ENCODE data around the gene ABHD17C. TPM values are rescaled to one million over a fixed set of nuclear protein-coding genes. Genes with fewer than 3 reads are reported as not detected.
A peak's percentile ranks its signal among the peaks of the same experiment; 100 is the strongest.

ABHD17C gene
- total RNA-seq, 4 donors from 2014 or later: 7.3 to 9.5 (median 8.4) TPM

DNA sequence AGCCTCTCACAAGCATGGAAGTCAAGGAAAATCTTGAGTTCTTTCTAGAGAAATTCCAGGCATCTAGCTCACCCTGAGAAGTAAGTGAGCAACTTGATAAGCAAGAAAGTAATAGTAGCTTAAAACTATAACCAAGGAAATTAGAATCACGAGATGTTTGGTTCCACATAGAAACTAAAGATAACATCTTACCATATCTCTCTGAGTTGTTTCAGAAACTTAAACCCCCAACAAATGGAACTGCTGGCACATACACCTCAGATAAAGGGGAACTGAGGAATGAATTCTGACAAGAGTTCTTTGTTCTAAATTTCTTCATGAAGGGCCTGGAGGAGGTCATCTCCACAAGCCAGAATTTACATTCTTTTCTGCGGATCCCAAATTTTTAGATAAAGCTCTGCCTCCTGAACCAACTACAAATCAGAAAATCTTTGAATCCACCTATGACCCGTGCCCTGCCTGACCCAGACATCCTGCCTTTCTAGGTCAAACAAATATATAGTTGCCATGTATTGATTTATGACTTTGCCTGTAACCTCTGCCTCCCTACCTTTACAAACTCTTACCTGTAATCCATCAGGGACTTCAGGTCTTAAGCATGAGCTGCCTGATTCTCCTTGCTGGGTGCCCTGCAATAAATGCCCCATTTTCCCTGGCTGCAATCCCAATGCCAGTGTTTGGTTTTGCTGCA, 26.4 kb upstream of the ABHD17C start:
- Histone ChIP-seq H3K4me1 (peaks cover 0 to 9% of the 10 kb centered on the region in 2 donors), H3K27ac (no peak overlapping the region), H3K9me3 (no peaks in the 10 kb centered on the region), H3K36me3 (no peaks in the 10 kb centered on the region), H3K4me3 (replicated peaks in 1 of 3) (no peak overlapping the region), H3K27me3 (no peaks in the 10 kb centered on the region)
- DNase-seq: no peak
- intact Hi-C loops (cut with DNase I): no loop called here
- 89 to 91% methylated on average over 3 of the region's 3 CpGs for WGBS, 2 donors
- TF ChIP-seq POLR2A (IDR thresholded peaks at IDR 0.05): no peak
- TF ChIP-seq, protein P1, sequence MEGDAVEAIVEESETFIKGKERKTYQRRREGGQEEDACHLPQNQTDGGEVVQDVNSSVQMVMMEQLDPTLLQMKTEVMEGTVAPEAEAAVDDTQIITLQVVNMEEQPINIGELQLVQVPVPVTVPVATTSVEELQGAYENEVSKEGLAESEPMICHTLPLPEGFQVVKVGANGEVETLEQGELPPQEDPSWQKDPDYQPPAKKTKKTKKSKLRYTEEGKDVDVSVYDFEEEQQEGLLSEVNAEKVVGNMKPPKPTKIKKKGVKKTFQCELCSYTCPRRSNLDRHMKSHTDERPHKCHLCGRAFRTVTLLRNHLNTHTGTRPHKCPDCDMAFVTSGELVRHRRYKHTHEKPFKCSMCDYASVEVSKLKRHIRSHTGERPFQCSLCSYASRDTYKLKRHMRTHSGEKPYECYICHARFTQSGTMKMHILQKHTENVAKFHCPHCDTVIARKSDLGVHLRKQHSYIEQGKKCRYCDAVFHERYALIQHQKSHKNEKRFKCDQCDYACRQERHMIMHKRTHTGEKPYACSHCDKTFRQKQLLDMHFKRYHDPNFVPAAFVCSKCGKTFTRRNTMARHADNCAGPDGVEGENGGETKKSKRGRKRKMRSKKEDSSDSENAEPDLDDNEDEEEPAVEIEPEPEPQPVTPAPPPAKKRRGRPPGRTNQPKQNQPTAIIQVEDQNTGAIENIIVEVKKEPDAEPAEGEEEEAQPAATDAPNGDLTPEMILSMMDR (IDR thresholded peaks at IDR 0.05): no peak

DNA sequence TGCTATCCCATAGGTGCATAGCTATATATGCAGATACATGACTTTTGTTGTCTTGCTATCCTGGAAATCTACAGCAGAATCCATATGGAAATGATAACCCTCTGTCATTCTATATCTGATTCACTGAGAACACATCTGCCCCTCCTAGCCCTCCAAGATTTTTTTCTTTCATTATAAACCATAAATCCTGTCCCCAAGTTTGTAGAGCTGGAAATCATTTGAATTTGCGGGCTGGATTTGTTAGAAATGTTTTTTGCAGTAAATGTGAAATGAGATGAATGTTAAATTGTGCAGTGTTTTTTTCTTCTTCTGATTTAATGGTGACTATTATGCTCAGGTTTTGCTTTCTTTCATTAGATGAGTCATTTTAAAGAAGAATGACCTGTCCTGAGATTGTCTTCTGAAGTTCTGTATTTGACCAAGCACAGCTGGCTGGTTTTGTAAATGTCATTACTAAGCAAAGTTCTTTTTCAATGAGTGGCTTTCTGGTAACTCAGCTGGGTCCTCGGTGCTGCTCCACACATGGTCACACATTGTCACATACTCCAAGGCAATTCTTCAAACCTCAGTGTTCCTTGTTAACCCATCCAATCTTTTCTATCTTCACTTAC, 25.3 kb upstream of the ABHD17C start:
- WGBS, 2 donors: 55 to 58% methylated on average over 2 of the region's 2 CpGs
- peak; percentile 16 to 38 for DNase-seq
- Histone ChIP-seq H3K9me3 (no peaks in the 10 kb centered on the region), H3K27ac (no peak overlapping the region), H3K27me3 (no peaks in the 10 kb centered on the region), H3K4me1 (peaks cover 0 to 9% of the 10 kb centered on the region in 2 donors), H3K4me3 (replicated peaks in 1 of 3) (no peak overlapping the region), H3K36me3 (no peaks in the 10 kb centered on the region)
- TF ChIP-seq, protein P1 (IDR thresholded peaks at IDR 0.05): no peak
- TF ChIP-seq POLR2A (IDR thresholded peaks at IDR 0.05): no peak
- intact Hi-C loops (cut with DNase I): no loop called here

DNA sequence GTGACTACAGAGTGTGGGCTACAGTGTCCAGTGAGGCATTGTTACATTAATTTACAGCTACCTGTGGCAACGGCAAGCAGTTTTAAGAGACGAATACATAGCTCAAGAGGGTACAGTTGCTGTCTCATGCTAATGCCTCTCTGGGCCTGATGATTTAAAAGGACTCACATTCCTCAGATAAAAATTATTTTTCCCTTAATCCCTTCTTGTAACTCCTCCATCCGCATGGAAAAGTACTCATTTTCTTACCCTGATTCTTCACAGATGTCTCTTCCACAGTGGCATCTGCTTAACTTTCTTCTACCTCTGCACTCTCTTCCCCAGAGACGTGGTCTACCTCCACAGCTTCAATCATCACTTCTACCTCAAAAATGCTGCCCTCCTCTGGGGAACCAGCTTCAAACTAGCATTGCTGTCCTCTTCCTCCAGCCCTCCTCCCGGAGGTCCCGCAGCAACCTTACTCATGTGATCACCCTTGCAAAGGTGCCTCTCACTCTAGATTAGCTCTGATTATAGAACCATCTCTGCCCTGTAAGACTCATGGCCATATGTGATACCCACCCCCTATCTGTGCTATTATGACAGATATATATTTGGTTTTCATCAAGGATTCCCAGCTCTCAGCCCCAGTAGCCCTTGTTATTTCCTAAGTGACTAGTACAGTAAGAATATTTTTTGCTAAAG, 21.4 kb upstream of the ABHD17C start:
- WGBS, 2 donors: 79 to 86% methylated on average over 6 of the region's 6 CpGs
- Histone ChIP-seq H3K27me3 (no peaks in the 10 kb centered on the region), H3K27ac (no peak overlapping the region), H3K4me3 (replicated peaks in 1 of 3) (no peak overlapping the region), H3K36me3 (no peaks in the 10 kb centered on the region), H3K4me1 (peaks cover 0 to 9% of the 10 kb centered on the region in 2 donors), H3K9me3 (no peaks in the 10 kb centered on the region)
- intact Hi-C loops (cut with DNase I): no loop called here
- no peak for DNase-seq
- no peak for TF ChIP-seq POLR2A (IDR thresholded peaks at IDR 0.05)
- TF ChIP-seq, protein P1 (IDR thresholded peaks at IDR 0.05): no peak

DNA sequence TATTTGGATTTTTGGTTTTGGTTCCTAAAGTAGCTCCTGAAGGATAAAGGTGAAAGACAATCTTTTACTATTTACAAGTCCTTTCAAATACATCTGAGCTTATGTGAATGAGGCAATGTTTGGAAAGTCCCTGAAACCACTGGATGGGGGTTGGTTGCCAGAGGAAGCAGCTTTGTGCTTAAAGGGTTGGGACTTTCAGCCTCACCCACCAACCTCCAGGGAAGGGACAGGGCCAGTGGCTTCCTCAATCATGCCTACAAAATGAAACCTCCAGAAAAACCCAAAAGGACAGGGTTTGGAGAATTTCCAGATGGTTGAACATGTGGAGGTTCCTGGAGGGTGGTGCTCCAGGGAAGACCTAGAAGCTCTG, 20.9 kb upstream of the ABHD17C start:
- no peaks in the 10 kb centered on the region for H3K36me3 ChIP-seq
- H3K4me3 ChIP-seq (replicated peaks in 1 of 3): no peak overlapping the region
- TF ChIP-seq POLR2A (IDR thresholded peaks at IDR 0.05): no peak
- TF ChIP-seq, protein P1 (IDR thresholded peaks at IDR 0.05): no peak
- H3K9me3 ChIP-seq: no peaks in the 10 kb centered on the region
- no peak overlapping the region for H3K27ac ChIP-seq
- no peaks in the 10 kb centered on the region for H3K27me3 ChIP-seq
- intact Hi-C loops (cut with DNase I): no loop called here
- peaks cover 0 to 9% of the 10 kb centered on the region in 2 donors for H3K4me1 ChIP-seq
- no peak for DNase-seq

DNA sequence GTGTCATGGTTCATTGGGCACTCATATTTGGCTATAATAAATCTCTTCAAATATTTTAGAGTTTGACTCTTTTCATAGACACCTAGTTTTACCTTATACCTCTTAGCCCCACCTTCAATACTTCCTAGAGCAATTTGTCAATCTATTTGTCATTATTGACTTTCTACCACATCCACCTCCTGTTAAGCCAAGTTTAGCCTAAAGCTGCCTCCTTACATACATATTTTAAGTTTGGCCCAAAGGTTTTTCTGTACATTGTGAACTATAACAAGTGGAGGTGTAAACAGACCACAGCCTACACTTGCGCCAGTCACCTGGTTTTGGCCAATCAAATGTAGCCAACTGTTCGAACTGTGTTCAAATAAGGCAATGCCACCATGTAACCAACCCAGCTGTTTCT, 18.1 kb upstream of the ABHD17C start:
- 97 to 99% methylated on average over 2 of the region's 2 CpGs for WGBS, 2 donors
- Histone ChIP-seq H3K27ac (no peak overlapping the region), H3K36me3 (no peaks in the 10 kb centered on the region), H3K4me1 (peaks cover under 1% of the 10 kb centered on the region in 2 donors), H3K9me3 (no peaks in the 10 kb centered on the region), H3K4me3 (replicated peaks in 1 of 3) (no peak overlapping the region), H3K27me3 (no peaks in the 10 kb centered on the region)
- DNase-seq: no peak
- TF ChIP-seq POLR2A (IDR thresholded peaks at IDR 0.05): no peak
- TF ChIP-seq, protein P1 (IDR thresholded peaks at IDR 0.05): no peak
- intact Hi-C loops (cut with DNase I): no loop called here

Measured in thyroid gland (tissue), 4 donors.